RWPE1 (cell line): ENCODE data around the gene BCL2L11.

ENCODE experiments used
- CTCF ChIA-PET: fragments of 350-600 bp; sonication (Branson Sonifier 250); formaldehyde crosslinking; extraction: SDS; loops from one replicate; lab custom pipeline; 2021; lab: Yijun Ruan, JAX
- POLR2A ChIA-PET: fragments of 400-600 bp; formaldehyde crosslinking; extraction: SDS; loops from one replicate; lab custom pipeline; 2020; ENCODE audit warnings: antibody characterized with exemption; ENCODE audit not compliant: low non-redundant PET; lab: Yijun Ruan, JAX
- DNase-seq: peaks from one replicate; pipeline ENCODE4 v3.0.0; 2012; ENCODE audit warnings: low spot score
- H3K27ac ChIP-seq: fragments of 450-650 bp; 2 replicates; pipeline ENCODE4 v1.5.1; 2017
- CTCF ChIP-seq: fragments of 450-650 bp; conservative IDR thresholded peaks from 2 replicates; pipeline ENCODE4 v1.5.1; 2017; ENCODE audit warnings: low read depth, mild to moderate bottlenecking

The BCL2L11 gene

GRCh38 chr2:111160758-111161157, 40.0 kb downstream of the BCL2L11 start:
- DNase-seq: peak; percentile 51
- no peak overlapping the region for H3K27ac ChIP-seq
- TF ChIP-seq CTCF: no peak
- POLR2A ChIA-PET: no interaction called here
- CTCF ChIA-PET: no interaction called here

- CTCF ChIA-PET: no interaction called here
- no peak for DNase-seq
- no peak overlapping the region for H3K27ac ChIP-seq
- POLR2A ChIA-PET: no interaction called here
- TF ChIP-seq CTCF: no peak
Observed at GRCh38 chr2:111161971-111162370, 41.3 kb downstream of the BCL2L11 start.

GRCh38 chr2:111162718-111163331, 42.1 kb downstream of the BCL2L11 start:
- DNase-seq: no peak
- TF ChIP-seq CTCF: no peak

GRCh38 chr2:111164078-111164477, 43.4 kb downstream of the BCL2L11 start:
- no peak for TF ChIP-seq CTCF
- POLR2A ChIA-PET: no interaction called here
- DNase-seq: no peak

More at GRCh38 chr2:111162718-111163331, 42.1 kb downstream of the BCL2L11 start:
- CTCF ChIA-PET: interaction anchor here (0.6 kb wide), 1 partner anchor 24 kb away, joined by 3 read pairs; no protein-coding TSS in a partner anchor
- no peak overlapping the region for H3K27ac ChIP-seq
- POLR2A ChIA-PET: no interaction called here

GRCh38 chr2:111165084-111165483, 44.4 kb downstream of the BCL2L11 start:
- DNase-seq: no peak
- no peak for TF ChIP-seq CTCF
- ChIA-PET CTCF (no interaction called here), POLR2A (no interaction called here)
- H3K27ac ChIP-seq: no peak overlapping the region

More at GRCh38 chr2:111164078-111164477, 43.4 kb downstream of the BCL2L11 start:
- CTCF ChIA-PET: no interaction called here
- no peak overlapping the region for H3K27ac ChIP-seq

- TF ChIP-seq CTCF: no peak
- POLR2A ChIA-PET: no interaction called here
- H3K27ac ChIP-seq: no peak overlapping the region; the same call in 1 of the 2 replicates
- CTCF ChIA-PET: no interaction called here
- no peak for DNase-seq
Observed at GRCh38 chr2:111166115-111166514, 45.4 kb downstream of the BCL2L11 start.
